NK-92 treated with Interleukin-12 subunit alpha and Interleukin-12 subunit beta, amount 100 ng/mL, for 24 hours (cell line): ENCODE measurements around the gene PIGM.

Experiments used
- DNase-seq: peaks from one replicate; lab custom pipeline; 2025; lab: John Stamatoyannopoulos, UW

PIGM gene

DNA sequence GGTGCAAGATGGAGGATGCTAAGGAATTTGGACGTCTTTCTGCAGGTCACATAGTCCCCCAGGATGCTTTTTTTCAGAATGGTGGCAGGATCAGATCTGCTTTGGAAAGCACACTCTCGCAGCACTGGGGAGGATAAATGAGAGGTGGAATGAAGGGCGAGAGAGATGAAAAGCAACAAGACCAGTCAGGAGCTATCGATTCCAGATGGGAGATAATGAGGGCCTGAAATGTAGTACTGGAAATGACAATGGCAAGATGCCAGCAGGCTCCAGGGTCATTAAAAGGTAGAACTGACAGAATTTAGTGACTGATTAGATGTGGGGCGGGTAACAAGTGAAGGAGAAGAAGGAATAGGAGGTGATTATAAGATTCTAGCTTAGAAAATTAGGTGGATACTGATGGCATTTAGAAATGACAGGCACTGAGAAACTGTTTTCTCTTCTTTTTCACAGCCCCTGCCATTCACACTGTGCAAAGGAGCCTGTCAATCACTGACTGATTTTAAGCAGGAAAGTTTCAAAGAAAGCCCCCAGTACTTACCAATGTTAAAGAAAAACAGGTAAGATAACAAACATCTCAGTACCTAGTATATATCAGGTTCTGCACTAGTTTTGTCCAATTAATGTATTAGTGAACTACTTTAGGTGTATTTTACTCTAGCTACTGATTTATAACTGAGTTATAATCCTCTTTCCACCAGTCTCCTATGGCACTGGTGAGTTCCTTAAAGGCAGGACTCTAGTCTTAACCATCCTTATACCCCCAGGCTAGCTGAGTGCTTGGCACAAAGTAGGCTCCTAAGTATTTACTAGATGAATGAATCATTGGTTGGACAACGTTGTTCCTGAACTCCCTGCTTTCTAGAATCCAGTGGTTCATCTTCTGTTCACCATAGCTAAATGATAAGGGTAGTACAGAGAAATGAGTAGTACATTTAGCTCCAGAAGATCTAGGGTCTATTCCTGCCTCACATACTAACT lies 9.2 kb downstream of the PIGM start:
- DNase-seq = no peak

DNA sequence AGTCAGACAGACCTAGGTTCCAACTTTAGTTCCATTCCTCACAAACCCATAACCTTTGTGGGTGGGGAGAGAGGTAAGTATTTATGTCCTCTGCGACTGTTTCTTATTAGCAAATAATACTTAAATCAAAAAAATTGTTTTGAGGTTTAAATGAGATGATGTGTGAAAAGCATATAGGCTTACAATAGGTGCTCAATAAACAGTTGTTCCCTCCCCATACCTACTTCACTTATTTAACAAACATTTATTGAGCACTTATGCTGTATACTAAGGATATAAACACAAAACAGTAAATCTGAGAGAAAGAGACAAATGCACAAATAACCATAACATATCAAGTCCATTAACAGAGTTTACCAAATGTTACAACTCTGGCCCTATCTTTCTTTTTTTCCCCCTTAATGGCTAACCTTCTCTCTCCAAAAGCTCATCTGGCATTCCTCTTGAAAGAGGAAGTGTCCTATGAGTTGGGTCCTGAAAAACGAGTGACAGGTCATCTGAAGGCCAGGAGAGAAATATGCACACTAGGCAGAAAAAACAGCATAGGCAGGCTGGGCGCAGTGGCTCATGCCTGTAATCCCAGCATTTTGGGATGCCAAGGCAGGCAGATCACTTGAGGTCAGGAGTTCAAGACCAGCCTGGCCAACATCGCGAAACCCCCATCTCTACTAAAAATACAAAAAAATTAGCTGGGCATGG lies 10.3 kb downstream of the PIGM start:
- no peak for DNase-seq

DNA sequence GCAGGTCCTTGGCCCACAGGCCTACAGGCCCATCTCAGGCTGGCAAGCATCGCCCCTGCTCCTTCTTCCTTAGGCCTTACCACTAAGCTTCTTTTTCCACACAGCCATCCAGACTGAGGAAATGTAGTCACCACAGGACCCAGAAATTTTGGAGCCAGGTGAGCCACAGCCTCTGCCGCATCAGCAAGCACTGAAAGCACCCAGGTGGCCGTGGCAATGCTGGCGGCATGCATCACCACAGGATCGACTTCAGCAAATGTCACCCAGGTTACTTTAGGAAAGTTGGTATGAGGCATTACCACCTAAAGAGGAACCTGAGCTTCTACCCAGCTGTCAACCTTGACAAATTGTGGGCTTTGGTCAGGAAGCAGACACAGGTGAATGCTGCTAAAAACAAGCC lies 11.6 kb downstream of the PIGM start:
- DNase-seq = no peak

- DNase-seq = no peak
Observed at GRCh38 chr1:160018900-160019299, 12.9 kb downstream of the PIGM start.

- DNase-seq = no peak
Observed at GRCh38 chr1:160018347-160018746, 13.4 kb downstream of the PIGM start.

DNA sequence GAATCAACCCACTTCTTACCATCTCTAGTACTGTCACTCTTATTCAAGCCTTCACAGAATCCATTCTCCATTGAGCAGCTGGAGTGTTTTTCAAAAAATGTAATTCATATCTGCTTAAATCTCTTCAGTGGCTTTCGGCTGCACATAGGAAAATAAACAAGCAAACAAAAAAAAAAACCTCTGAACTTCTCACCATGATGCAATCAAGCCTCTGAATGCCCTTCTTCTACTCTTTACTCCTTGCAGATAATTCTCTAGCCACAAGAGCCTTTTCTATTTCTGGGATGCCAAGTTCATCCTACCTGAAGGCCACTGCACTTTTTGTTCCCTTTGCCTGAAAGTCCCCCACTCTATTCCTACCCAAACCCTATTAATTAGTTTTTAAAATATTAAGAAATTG lies 14.2 kb downstream of the PIGM start:
- DNase-seq = no peak

DNA sequence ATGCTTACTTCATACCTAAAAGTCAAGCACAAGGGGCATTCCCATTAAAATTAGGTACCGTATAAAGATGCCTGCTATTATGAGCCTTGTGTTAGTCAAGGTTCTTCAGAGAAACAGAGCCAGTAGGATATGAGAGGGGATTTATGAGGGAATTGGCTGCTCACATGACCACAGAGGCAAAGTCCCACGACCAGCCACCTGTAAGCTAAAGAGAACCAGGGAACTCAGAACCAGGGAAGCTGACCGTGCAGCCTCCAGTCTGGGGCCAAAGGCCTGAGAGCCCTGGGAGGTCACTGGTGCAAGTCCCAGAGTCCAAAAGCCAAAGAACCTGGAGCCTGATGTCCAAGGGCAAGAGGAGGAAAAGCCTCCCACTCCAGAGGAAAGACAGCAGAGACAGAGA lies 20.0 kb downstream of the PIGM start:
- DNase-seq = no peak

GRCh38 chr1:160009801-160010200 lies 22.0 kb downstream of the PIGM start:
- no peak for DNase-seq

GRCh38 chr1:160009081-160009480 lies 22.7 kb downstream of the PIGM start:
- DNase-seq = no peak

- no peak for DNase-seq
Observed at GRCh38 chr1:160007577-160008200, 24.1 kb downstream of the PIGM start.

DNA sequence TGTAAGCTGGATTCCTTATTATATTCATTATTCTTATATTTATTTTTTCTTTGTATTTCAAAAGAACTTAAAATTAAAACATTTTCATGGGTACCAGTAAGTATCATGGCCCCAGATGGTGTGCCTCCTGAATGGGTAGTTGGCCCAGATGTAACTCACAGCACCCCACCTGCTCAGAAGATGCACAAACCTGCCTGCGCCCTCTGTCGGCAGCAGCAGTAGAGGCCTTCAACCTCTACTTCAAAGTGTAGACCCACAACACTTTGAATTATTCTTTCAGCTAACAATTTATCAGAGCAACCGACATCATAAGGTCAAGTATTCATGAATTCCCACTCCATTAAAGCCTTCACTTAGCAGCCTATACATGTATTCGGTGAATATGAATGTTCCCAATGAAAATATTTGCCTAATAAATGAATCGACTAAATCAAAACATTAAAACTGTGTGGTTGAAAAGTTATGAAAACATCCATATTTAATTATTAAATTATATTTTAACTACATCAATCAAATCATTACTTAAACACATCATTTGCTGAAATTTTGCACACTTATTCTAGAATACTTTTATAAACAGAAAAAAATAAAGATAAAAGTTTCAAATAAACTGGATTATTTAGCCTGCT lies 25.4 kb downstream of the PIGM start:
- DNase-seq = peak; percentile 48

DNA sequence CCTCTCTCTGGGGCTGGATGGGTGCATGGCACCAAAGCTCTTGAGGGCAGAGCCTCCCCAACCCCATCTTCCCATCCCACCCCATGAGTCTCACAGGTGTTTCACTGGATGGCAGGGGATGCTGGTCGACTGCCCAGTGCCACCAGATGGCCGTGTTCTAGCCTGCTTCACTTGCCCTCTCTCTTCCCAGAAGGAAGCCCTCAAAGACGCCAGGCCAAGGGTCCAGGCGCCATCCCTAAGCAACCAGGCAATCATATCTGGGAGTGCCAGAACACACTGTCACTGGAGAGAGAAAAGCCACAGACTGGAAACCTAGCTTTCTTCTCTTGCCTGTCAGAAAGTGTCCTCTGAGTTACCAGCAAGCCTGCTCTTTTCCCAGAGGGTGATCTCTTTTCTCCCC lies 26.7 kb downstream of the PIGM start:
- DNase-seq = no peak

- DNase-seq = no peak
Observed at GRCh38 chr1:160004425-160004824, 27.4 kb downstream of the PIGM start.

DNA sequence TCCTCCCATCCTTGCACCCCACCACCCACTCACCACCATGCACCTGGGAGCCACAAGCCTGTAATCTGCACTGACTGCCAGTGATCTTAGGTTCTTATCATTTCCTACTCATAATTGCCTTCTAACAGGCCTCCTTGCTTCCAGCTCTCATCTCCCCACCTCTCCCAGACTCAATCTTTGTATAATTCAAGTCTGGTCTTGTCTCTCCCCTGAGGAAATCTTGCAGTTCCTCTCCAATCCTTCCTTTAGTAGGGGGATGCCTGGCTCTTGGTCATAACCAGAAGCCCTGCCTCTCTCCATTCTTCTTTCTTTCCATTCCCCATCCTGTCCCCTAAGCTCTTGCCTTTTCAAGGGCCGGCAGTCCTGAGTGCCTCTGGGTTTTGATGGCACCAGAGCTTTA lies 27.8 kb downstream of the PIGM start:
- DNase-seq = no peak

GRCh38 chr1:160001440-160001839 lies 30.4 kb downstream of the PIGM start:
- DNase-seq = no peak

GRCh38 chr1:159999204-159999603 lies 32.6 kb downstream of the PIGM start:
- DNase-seq = no peak

DNA sequence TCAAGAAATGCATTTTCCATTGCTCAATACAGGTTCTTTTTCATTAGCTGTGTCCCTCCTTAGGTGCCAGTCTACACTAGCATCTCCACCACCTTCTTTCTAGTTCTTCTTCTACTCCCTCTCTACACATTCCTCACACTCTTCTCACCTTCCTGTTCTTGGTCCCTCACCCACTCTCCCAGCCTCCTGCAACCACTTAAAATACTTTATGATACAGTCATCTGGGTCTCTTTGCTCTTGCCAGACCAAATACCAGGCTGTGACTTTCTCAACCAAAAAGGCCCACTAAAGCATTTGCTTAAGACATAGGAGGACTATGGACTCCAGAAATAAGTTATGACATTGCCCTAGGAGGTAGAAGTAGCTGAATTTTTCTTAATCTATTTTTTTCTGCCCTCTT lies 35.1 kb downstream of the PIGM start:
- no peak for DNase-seq

DNA sequence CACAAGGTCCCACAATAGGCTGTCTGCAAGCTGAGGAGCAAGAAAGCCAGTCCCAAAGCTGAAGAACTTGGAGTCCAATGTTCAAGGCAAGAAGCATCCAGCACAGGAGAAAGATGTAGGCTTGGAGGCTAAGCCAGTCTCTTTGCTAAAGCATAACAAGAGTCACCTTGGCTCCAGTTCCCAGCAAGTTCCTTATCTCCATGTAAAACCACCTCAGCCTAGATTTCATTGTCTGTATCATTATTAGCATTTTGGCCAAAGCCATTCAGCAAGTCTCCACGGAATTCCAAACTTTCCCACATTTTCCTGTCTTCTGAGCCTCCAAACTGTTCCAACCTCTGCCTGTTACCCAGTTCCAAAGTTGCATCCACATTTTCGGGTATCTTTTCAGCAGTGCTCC lies 36.9 kb downstream of the PIGM start:
- DNase-seq = no peak

DNA sequence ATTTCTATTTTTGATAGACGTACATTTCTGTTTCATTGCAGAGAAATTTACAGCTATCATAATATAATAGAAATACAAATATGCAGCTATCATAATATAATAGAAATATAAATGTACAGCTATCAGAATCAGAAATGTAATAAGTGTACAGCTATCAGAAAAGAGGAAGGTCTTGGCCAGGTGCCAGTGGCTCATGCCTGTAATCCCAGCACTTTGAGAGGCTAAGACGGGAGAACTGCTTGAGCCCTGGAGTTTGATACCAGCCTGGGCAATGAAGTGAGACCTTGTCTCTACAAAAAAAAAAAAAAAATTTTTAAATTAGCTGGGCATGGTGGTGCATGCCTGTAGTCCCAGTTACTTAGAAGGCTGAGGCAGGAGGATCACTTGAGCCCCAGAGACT lies 37.9 kb downstream of the PIGM start:
- DNase-seq = no peak

GRCh38 chr1:159992161-159992560 lies 39.6 kb downstream of the PIGM start:
- DNase-seq = no peak

- no peak for DNase-seq
Observed at GRCh38 chr1:159991513-159991912, 40.3 kb downstream of the PIGM start.

- no peak for DNase-seq
Observed at GRCh38 chr1:159990005-159990404, 41.8 kb downstream of the PIGM start.
